T-helper 1 cell treated with Interleukin-12 subunit alpha and Interleukin-12 subunit beta and Interleukin-4 antibody, amounts not matched to agents 30 μg/mL and 1 μg/mL, for 36 hours (primary cell): ENCODE results near the gene TIMP1.

ENCODE experiments used
- H3K27ac Mint-ChIP-seq: one replicate; pipeline ENCODE4 v1.8.0; 2021; ENCODE audit warnings: mild to moderate bottlenecking, mixed read lengths
- H3K27me3 Mint-ChIP-seq: one replicate; pipeline ENCODE4 v1.8.0; 2021; ENCODE audit warnings: low read depth, mixed read lengths
- H3K36me3 Mint-ChIP-seq: one replicate; pipeline ENCODE4 v1.8.0; 2021; ENCODE audit warnings: low read depth, mixed read lengths
- H3K4me1 Mint-ChIP-seq: one replicate; pipeline ENCODE4 v1.8.0; 2021; ENCODE audit warnings: low read depth, mixed read lengths
- H3K4me3 Mint-ChIP-seq: one replicate; pipeline ENCODE4 v1.8.0; 2021; ENCODE audit warnings: mild to moderate bottlenecking, moderate library complexity, mixed read lengths
- H3K9me3 Mint-ChIP-seq: one replicate; pipeline ENCODE4 v1.8.0; 2021; ENCODE audit warnings: mixed read lengths

TIMP1 gene

GRCh38 chrX:47566841-47567240, 15.4 kb upstream of the TIMP1 start:
- no peaks in the 10 kb centered on the region for H3K9me3 Mint-ChIP-seq
- H3K4me1 Mint-ChIP-seq: peaks cover 18% of the 10 kb centered on the region
- H3K27ac Mint-ChIP-seq: no peak overlapping the region
- peaks cover 38% of the 10 kb centered on the region for H3K36me3 Mint-ChIP-seq
- no peaks in the 10 kb centered on the region for H3K27me3 Mint-ChIP-seq
- H3K4me3 Mint-ChIP-seq: no peak overlapping the region

GRCh38 chrX:47568656-47569295, 13.5 kb upstream of the TIMP1 start:
- H3K4me1 Mint-ChIP-seq: peaks cover 12% of the 10 kb centered on the region
- H3K9me3 Mint-ChIP-seq: no peaks in the 10 kb centered on the region
- peaks cover 31% of the 10 kb centered on the region for H3K36me3 Mint-ChIP-seq
- no peak overlapping the region for H3K4me3 Mint-ChIP-seq
- H3K27me3 Mint-ChIP-seq: no peaks in the 10 kb centered on the region
- no peak overlapping the region for H3K27ac Mint-ChIP-seq

GRCh38 chrX:47570794-47571193, 11.4 kb upstream of the TIMP1 start:
- no peaks in the 10 kb centered on the region for H3K9me3 Mint-ChIP-seq
- no peaks in the 10 kb centered on the region for H3K27me3 Mint-ChIP-seq
- H3K36me3 Mint-ChIP-seq: peaks cover 25% of the 10 kb centered on the region
- no peak overlapping the region for H3K4me3 Mint-ChIP-seq
- H3K27ac Mint-ChIP-seq: no peak overlapping the region
- peaks cover 7% of the 10 kb centered on the region for H3K4me1 Mint-ChIP-seq

- Mint-ChIP-seq H3K4me3 (no peak overlapping the region), H3K4me1 (peaks cover 7% of the 10 kb centered on the region), H3K27me3 (no peaks in the 10 kb centered on the region), H3K36me3 (peaks cover 25% of the 10 kb centered on the region), H3K27ac (no peak overlapping the region), H3K9me3 (no peaks in the 10 kb centered on the region)
These were observed 11.0 kb upstream of the TIMP1 start for GRCh38 chrX:47571215-47571614.

- no peak overlapping the region for H3K4me3 Mint-ChIP-seq
- no peaks in the 10 kb centered on the region for H3K9me3 Mint-ChIP-seq
- H3K27ac Mint-ChIP-seq: no peak overlapping the region
- no peaks in the 10 kb centered on the region for H3K27me3 Mint-ChIP-seq
- H3K36me3 Mint-ChIP-seq: peaks cover 23% of the 10 kb centered on the region
- H3K4me1 Mint-ChIP-seq: peaks cover 7% of the 10 kb centered on the region
These were observed 10.3 kb upstream of the TIMP1 start for GRCh38 chrX:47571896-47572295.

GRCh38 chrX:47572773-47573340, 9.4 kb upstream of the TIMP1 start:
- H3K4me1 Mint-ChIP-seq: peaks cover 7% of the 10 kb centered on the region
- no peaks in the 10 kb centered on the region for H3K27me3 Mint-ChIP-seq
- H3K9me3 Mint-ChIP-seq: no peaks in the 10 kb centered on the region
- H3K4me3 Mint-ChIP-seq: no peak overlapping the region
- no peak overlapping the region for H3K27ac Mint-ChIP-seq
- peaks cover 23% of the 10 kb centered on the region for H3K36me3 Mint-ChIP-seq

GRCh38 chrX:47573341-47574075, 8.7 kb upstream of the TIMP1 start:
- H3K27me3 Mint-ChIP-seq: no peaks in the 10 kb centered on the region
- no peaks in the 10 kb centered on the region for H3K9me3 Mint-ChIP-seq
- no peak overlapping the region for H3K4me3 Mint-ChIP-seq
- H3K36me3 Mint-ChIP-seq: peaks cover 23% of the 10 kb centered on the region
- peaks cover 12% of the 10 kb centered on the region for H3K4me1 Mint-ChIP-seq
- no peak overlapping the region for H3K27ac Mint-ChIP-seq

GRCh38 chrX:47574076-47574546, 8.1 kb upstream of the TIMP1 start:
- Mint-ChIP-seq H3K27me3 (no peaks in the 10 kb centered on the region), H3K27ac (no peak overlapping the region), H3K4me3 (no peak overlapping the region), H3K4me1 (peaks cover 12% of the 10 kb centered on the region), H3K9me3 (no peaks in the 10 kb centered on the region), H3K36me3 (peaks cover 20% of the 10 kb centered on the region)

- no peak overlapping the region for H3K27ac Mint-ChIP-seq
- H3K36me3 Mint-ChIP-seq: peaks cover 16% of the 10 kb centered on the region
- no peak overlapping the region for H3K4me3 Mint-ChIP-seq
- no peaks in the 10 kb centered on the region for H3K27me3 Mint-ChIP-seq
- peaks cover 17% of the 10 kb centered on the region for H3K4me1 Mint-ChIP-seq
- H3K9me3 Mint-ChIP-seq: no peaks in the 10 kb centered on the region
These were observed 7.5 kb upstream of the TIMP1 start for GRCh38 chrX:47574547-47575301.

GRCh38 chrX:47576021-47576898, 6.0 kb upstream of the TIMP1 start:
- Mint-ChIP-seq H3K36me3 (peaks cover 6% of the 10 kb centered on the region), H3K27ac (no peak overlapping the region), H3K4me1 (peaks cover 19% of the 10 kb centered on the region), H3K27me3 (no peaks in the 10 kb centered on the region), H3K9me3 (no peaks in the 10 kb centered on the region), H3K4me3 (no peak overlapping the region)

- H3K4me3 Mint-ChIP-seq: no peak overlapping the region
- no peaks in the 10 kb centered on the region for H3K27me3 Mint-ChIP-seq
- H3K9me3 Mint-ChIP-seq: no peaks in the 10 kb centered on the region
- H3K4me1 Mint-ChIP-seq: peaks cover 28% of the 10 kb centered on the region
- no peak overlapping the region for H3K27ac Mint-ChIP-seq
- H3K36me3 Mint-ChIP-seq: peaks cover 3% of the 10 kb centered on the region
These were observed 4.8 kb upstream of the TIMP1 start for GRCh38 chrX:47577424-47577823.

GRCh38 chrX:47577901-47578300, 4.3 kb upstream of the TIMP1 start:
- H3K9me3 Mint-ChIP-seq: no peaks in the 10 kb centered on the region
- peaks cover 28% of the 10 kb centered on the region for H3K4me1 Mint-ChIP-seq
- no peak overlapping the region for H3K4me3 Mint-ChIP-seq
- H3K27me3 Mint-ChIP-seq: no peaks in the 10 kb centered on the region
- H3K27ac Mint-ChIP-seq: no peak overlapping the region
- peaks cover 3% of the 10 kb centered on the region for H3K36me3 Mint-ChIP-seq

GRCh38 chrX:47578692-47579091, 3.5 kb upstream of the TIMP1 start:
- H3K4me1 Mint-ChIP-seq: peaks cover 25% of the 10 kb centered on the region
- H3K36me3 Mint-ChIP-seq: peaks cover 3% of the 10 kb centered on the region
- H3K27ac Mint-ChIP-seq: no peak overlapping the region
- no peak overlapping the region for H3K4me3 Mint-ChIP-seq
- no peaks in the 10 kb centered on the region for H3K9me3 Mint-ChIP-seq
- H3K27me3 Mint-ChIP-seq: no peaks in the 10 kb centered on the region

- H3K36me3 Mint-ChIP-seq: peaks cover 5% of the 10 kb centered on the region
- no peaks in the 10 kb centered on the region for H3K9me3 Mint-ChIP-seq
- H3K27me3 Mint-ChIP-seq: no peaks in the 10 kb centered on the region
- H3K4me3 Mint-ChIP-seq: peak overlapping the region; percentile 56
- H3K4me1 Mint-ChIP-seq: peaks cover 29% of the 10 kb centered on the region
- H3K27ac Mint-ChIP-seq: peak overlapping the region; percentile 9
These were observed 2.7 kb upstream of the TIMP1 start for GRCh38 chrX:47579537-47579936.
